22Rv1 (cell line): ENCODE results near the gene CWF19L2.

ENCODE experiments used
- H3K27ac ChIP-seq: fragments of 450-650 bp; 2 replicates; pipeline ENCODE4 v1.5.1; 2017
- CTCF ChIP-seq: fragments of 450-650 bp; IDR thresholded peaks from 2 replicates; pipeline ENCODE4 v1.5.1; 2017; ENCODE audit warnings: mild to moderate bottlenecking
- ZFX ChIP-seq: fragments of 450-650 bp; IDR thresholded peaks from 2 replicates; pipeline ENCODE4 v1.6.1; 2017; ENCODE audit warnings: antibody characterized with exemption, borderline replicate concordance

The CWF19L2 gene

GRCh38 chr11:107359701-107360100 is 97.9 kb downstream of the CWF19L2 start:
- no peak overlapping the region for H3K27ac ChIP-seq
- TF ChIP-seq ZFX (no peak), CTCF (no peak)

GRCh38 chr11:107357877-107358276 is 99.7 kb downstream of the CWF19L2 start:
- H3K27ac ChIP-seq, result no peak overlapping the region
- TF ChIP-seq CTCF (no peak), ZFX (no peak)

GRCh38 chr11:107354780-107355179 is 102.8 kb downstream of the CWF19L2 start:
- TF ChIP-seq CTCF (no peak), ZFX (no peak)
- no peak overlapping the region for H3K27ac ChIP-seq

GRCh38 chr11:107337917-107338316 is 119.7 kb downstream of the CWF19L2 start:
- no peak for TF ChIP-seq CTCF
- no peak for TF ChIP-seq ZFX
- no peak overlapping the region for H3K27ac ChIP-seq

- no peak for TF ChIP-seq ZFX
- no peak for TF ChIP-seq CTCF
- no peak overlapping the region for H3K27ac ChIP-seq
Measured at GRCh38 chr11:107331728-107332127, 125.9 kb downstream of the CWF19L2 start.

GRCh38 chr11:107329164-107329563 is 128.5 kb downstream of the CWF19L2 start:
- TF ChIP-seq ZFX, result no peak
- TF ChIP-seq CTCF, result no peak
- no peak overlapping the region; the same call in 1 of the 2 replicates for H3K27ac ChIP-seq

- H3K27ac ChIP-seq, result no peak overlapping the region
- TF ChIP-seq ZFX (no peak), CTCF (no peak)
Measured at GRCh38 chr11:107316426-107316825, 141.2 kb downstream of the CWF19L2 start.
